Limb (tissue), 2 donors: ENCODE results near the gene SREK1.
"Not testable (repeated sequence)": the region's sequence is repeated elsewhere in the genome, so short reads cannot be mapped to it uniquely, and the experiment has no call there.

Experiments
- DNase-seq, 2 donors: peaks; one replicate each; pipeline ENCODE4 v3.0.0-alpha.2; 2016; ENCODE audit errors: extremely low spot score in 2 of 2

The SREK1 gene

DNA sequence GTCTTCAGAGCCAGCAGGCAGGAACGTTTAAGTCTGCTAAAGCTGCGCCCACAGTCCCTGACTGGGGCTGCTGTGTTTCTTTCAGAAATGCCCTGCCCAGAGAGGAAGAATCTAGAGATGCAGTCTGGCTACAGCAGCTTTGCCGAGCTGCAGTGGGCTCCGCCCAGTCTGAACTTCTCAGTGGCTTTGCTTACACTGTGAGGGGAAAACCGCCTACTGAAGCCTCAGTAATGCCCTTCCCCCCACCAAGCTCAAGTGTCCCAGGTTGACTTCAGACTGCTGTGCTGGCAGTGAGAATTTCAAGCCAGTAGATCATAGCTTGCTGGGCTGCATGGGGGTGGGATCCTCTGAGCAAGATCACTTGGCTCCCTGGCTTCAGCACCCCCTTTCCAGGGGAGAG is 78.4 kb downstream of the SREK1 start:
- no peak for DNase-seq

DNA sequence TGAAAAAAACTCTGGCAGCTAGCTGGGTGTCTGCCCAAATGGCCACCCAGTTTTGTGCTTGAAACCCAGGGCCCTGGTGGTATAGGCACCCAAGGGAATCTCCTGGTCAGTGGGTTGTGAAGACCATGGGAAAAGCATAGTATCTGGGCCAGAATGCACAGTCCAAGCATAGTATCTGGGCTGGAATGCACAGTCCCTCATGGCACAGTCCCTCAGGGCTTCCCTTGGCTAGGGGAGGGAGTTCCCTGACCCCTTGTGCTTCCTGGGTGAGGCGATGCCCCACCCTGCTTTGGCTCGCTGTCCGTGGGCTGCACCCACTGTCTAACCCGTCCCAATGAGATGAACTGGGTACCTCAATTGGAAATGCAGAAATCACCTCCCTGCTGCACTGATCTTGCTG is 78.8 kb downstream of the SREK1 start:
- not testable (repeated sequence) for DNase-seq

- no peak for DNase-seq
Observed at GRCh38 chr5:66223637-66224036, 79.5 kb downstream of the SREK1 start.

GRCh38 chr5:66224274-66224673 is 80.2 kb downstream of the SREK1 start:
- no peak for DNase-seq

DNA sequence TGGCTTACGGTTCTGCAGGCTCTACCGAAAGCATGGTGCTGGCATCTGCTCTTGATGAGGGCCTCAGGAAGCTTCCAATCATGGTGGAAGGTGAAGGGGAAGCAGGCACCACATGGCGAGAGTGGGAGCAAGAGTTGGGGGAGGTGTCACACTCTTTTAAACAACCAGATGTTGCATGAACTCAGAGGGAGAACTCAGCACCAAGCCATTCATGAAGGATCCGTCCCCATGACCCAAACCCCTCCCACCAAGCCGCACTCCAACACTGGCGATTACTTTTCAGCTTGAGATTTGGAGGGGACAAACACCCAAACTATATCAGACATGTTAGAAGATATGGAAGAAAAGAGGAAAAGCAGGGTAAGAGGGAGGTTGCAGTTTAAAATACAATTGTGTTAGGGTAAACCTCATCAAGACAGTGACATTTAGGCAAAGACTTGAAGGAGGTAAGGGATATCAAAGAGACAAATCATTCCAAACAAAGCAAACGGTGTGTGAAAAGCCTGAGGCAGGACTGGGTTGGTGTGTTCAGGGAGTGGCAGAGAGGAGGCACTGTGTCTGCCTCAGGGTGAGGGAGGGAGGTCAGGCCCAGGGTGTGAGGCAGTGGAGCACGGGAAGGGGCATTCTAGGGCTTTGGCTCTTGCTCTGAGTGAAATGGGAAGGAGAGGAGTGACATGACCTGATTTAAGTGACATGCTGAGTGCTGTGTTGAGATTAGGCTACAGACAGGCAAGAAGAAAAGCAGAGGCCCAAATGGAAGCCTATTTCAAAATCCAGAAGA is 80.9 kb downstream of the SREK1 start:
- DNase-seq = no peak

- DNase-seq = no peak
Observed at GRCh38 chr5:66230551-66230950, 86.5 kb downstream of the SREK1 start.

DNA sequence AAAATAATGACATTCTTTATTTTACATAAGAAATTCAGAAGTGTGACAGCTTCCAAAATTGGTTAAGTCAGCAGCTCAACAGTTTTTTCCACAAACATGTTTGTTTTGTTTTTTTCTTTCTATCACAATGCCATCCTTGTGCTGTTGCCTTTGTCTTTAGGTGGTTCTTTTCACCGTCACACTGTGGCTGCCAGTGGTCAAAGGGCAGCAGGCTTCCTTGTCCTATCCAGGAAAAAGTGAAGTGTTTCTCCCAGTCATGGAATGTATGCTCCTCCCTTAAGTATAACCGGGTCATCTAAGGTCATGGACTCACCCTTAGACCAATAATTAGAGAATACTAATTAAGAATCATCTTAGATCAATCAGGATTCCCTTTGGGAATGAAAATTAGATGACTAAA is 87.4 kb downstream of the SREK1 start:
- DNase-seq = no peak

DNA sequence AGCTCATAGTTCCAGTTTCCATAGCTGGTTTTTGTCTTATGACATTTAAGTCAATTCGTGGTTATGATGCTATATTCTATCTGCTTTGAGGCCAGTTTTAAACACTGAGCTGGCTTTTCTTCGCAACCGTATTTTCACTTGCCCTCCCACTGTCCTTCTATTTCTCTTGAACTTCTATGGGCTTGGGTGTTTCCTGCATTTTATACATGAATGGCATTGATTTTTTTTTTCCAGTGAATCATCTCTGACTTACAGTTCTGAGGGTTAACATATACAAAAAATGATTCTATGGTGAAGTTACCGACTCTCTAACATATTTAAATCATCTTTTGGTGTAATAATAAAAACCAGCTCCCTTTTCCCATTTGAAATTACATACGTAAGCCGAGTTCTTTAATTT is 88.2 kb downstream of the SREK1 start:
- no peak for DNase-seq

DNA sequence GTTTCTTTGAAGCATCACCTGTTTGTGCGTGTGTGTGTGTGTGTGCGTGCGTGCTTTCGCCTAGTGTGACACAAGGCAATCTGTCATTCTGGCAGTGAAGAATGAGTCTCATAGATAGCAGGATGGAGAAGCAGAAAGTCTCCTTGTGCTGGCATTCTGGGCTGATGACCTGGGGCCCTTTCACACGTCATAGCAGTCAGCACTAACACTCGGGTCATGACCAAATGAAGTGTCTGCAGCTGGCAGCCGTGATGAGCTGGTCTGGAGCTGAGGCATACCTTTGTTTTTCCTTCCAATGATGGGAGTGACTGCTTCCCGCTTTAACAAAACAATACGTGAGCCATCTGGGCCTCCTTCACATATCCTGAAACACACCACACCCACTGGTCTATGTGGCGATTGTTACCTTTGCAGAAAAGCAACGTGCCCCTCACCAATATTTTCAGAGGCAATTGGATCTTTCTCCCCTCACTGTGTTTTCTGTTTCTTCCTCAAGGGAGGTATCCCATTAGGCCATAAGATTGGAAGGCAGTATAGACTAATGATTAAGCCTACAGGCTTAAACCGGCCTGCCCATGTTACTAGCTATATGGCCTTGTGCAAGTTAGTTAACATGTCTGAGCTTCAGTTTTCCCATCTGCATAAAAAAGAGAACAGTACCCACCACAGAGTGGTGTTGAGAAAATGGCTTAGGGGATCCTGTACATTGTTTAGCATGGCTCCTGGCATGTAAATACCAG is 88.8 kb downstream of the SREK1 start:
- DNase-seq = no peak
